G401.6 (cell line): ENCODE data around the gene NECAB2.

Experiments
- FAIRE-seq: peaks from 2 replicates; lab custom pipeline; 2012; peaks lifted over from hg19 to GRCh38; lab: Jason Lieb, UNC

The NECAB2 gene

DNA sequence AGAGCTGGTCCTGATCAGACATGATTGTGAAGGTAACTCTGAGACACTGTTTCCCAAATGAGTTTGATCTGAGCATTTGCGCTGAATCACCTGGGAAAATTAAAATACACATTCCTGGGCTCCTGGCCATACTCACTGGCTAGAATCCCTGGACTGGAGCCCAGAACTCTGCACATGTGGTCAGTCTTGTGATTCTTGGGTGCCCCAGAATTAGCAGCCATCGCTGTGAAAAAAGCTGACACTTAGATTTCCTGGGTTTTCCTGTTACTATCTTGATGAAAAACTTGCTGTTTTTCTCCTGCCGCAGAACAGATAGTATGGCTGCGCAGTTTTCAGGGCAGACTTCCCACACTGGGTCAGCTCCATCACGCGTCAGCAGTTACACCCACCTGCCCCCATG is 24.6 kb downstream of the NECAB2 start:
- FAIRE-seq = no peak

- no peak for FAIRE-seq
These were observed 26.0 kb downstream of the NECAB2 start for GRCh38 chr16:83994087-83994486.

GRCh38 chr16:83994703-83995102 is 26.7 kb downstream of the NECAB2 start:
- FAIRE-seq = no peak

DNA sequence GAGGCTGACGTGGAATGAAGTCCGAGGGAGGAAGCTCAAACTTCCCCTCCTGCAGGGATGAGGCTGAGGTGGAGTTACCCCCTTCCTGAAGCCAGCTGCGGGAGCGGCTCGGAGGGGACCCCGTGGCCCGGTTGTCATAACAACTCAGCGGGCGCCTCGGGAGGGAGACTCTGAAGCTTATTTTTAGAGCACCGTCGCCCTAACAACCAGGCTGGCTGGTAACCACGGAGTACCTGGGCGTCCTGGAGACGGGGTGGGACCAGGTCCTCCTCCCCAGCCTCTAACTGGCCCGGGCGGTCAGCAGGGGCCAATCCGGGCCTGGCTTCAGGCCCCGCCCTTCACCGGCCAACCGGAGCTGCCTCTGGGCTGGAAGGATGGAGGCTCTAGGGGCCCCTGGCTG is 27.7 kb downstream of the NECAB2 start:
- FAIRE-seq = no peak

DNA sequence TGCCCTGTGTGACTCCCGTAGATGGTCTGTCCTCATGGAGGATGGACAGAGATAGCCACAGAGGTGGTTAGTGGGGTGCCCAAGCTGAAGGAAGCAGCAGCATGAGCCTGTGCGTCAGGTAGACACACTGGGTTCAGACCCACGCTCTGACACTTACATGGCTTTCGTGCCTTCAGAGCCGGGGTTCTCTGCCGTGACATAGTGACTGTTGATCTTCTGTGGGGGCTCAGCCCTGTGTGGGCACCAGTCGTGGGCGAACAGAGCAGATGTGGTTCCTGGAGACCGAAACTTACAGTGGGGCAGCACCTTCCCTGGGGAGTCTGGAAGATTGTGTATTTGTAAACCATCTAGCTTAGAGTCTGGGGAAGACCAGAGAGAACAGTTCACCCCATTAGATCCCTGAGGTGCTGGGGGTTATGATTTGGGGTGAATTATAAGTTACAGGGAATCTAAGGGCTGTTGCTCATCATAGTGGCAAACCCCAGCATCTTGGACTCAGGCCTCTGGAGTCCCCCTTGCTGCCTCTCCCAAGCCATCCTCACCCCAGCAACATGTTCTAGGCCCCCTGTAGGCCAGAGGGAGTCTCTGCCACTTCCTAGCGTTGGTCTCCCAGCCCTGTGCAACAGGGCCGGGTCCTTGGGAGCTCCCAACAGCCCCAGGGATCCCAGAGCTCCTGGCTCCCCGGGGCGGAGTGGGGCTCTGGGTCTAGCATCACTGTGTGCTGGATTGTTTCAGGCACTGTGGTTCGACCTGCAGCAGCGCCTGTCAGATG is 28.6 kb downstream of the NECAB2 start:
- FAIRE-seq = no peak

GRCh38 chr16:83998091-83998490 is 30.0 kb downstream of the NECAB2 start:
- FAIRE-seq = no peak

GRCh38 chr16:84000989-84001642 is 33.1 kb downstream of the NECAB2 start:
- FAIRE-seq = no peak

DNA sequence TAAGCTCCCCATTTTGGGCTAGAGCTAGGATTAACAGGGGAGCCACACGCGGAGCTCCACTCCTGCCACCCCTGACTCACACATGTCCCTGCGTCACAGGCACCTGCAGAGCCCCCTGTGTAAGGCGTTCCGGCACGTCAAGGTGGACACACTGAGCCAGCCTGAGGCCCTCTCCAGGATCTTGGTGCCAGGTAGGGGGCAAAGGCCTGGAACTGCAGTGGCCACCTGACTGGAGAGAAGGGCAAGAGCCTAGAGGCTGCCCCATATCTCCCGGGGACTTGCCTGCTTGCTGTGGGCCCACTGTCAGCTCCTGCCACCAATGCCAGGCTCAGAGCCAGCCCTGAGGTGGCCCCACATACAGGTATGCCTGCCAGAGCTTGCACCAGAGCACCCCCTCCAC is 33.7 kb downstream of the NECAB2 start:
- FAIRE-seq = no peak

DNA sequence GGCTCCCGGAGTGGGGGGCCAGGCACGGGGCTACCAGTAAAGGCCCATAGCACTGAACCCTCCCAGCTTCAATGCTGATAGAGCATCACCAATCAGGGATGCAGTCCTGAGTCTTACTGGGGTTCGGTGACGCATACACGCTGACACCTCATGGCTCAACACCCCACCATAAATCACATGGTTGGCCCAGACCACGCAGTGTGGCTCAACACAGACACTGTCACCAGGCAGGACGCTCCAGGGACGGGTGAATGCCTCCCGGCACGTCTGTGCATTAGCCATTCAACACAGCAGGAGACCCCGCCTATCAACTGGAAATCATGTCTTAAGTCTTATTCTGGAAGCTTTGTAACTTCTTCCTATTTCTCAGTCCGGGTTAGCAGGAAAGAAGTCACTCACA is 35.0 kb downstream of the NECAB2 start:
- FAIRE-seq = no peak

DNA sequence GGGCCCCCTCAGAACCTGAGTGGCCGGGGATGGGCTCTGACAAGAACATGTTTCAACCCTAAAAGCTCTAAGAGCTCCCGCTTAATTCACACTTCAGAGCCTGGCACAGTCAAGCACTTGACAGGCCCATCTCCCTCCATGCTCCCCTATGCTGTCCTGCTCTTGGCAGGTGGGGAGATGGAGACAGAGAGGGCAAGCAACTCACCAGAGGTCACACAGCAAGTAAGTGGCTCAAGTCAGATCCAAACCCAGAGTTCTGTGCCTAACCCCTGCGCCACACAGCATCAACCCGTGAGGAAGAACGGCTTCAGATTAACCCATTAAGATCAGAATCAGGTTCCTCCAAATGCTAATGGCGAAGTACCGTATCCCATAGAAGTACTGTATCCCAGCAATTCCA is 36.4 kb downstream of the NECAB2 start:
- FAIRE-seq = no peak

DNA sequence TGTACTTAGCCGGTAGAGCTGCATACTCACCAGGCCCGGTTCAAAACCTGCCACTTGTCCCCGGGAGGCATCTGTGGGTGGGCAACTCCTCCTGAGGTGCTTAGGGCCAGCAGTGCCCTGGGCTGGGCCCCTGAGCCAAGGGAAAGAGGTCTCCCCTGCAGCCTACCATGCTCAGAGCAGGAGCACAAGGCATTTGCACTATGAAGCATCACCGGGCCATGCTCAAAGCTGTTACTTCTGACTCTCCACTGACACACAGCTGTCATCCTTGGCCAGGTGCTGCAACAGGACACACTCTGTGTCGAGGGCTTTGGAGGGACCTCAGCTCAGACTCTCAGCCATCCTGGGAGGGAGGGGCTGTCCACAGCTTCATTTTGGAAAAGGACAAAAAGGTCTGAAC is 37.3 kb downstream of the NECAB2 start:
- no peak for FAIRE-seq

DNA sequence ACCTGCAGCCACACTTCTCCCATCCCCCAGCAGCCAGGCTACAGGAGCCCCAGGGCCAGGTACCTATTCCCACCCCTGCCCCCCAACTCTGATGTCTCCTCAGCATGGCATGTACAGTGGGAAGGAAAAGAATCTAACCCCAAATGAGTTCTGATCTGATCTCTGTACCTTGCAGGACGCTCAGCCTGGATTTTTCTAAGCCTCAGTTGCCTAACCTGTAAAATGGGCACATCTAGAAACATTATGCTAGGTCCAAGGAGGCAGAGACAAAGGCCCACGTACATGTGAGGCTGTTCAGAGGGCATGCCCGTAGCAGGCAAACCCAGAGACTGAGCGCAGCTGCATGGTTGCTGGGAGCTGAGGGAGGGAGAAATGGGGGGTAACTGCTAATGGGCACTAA is 39.5 kb downstream of the NECAB2 start:
- FAIRE-seq = no peak

GRCh38 chr16:84007965-84008364 is 39.9 kb downstream of the NECAB2 start:
- FAIRE-seq = no peak

DNA sequence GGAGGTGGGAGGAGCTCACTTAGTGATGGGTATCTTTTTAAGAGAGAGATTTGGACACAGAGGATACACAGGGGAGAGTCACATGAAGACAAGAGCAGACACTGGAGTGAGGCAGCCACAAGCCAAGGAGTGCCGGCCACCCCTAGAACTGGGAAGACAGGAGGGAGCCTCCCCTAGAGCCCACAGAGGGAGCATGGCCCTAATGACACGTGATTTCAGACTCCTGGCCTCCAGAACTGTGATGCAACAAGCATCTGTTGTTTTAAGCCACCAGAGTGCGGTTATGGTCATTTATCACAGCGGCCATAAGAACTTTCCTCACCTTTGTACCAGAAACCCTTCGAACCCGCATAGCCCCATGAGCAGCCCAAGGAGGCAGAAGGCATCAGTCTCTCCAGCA is 41.2 kb downstream of the NECAB2 start:
- FAIRE-seq = no peak

GRCh38 chr16:84013787-84014569 is 45.9 kb downstream of the NECAB2 start:
- peak; percentile 76 for FAIRE-seq

GRCh38 chr16:84014570-84015327 is 46.7 kb downstream of the NECAB2 start:
- FAIRE-seq = no peak

- no peak for FAIRE-seq
These were observed 47.4 kb downstream of the NECAB2 start for GRCh38 chr16:84015399-84015798.

- FAIRE-seq = no peak
These were observed 48.4 kb downstream of the NECAB2 start for GRCh38 chr16:84016477-84016876.

DNA sequence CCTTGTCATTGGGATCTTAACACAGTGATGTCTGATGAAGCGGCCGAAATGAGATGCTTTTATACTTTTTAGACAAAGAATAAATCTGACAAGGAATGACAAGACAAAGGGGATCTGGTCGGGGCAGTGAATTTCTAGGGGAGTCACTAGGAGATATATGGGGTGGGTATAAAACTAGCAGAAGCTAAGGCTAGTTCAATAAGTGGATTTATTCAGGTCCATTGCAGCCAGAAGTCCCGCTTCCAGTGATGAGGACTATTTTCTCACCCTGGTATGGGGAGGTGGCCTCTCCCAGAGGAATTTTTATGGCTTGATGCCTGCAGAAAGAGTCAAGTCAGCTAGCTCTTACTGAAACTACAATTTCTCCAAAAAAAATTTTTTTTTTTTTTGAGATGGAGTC is 50.7 kb downstream of the NECAB2 start:
- FAIRE-seq = no peak

DNA sequence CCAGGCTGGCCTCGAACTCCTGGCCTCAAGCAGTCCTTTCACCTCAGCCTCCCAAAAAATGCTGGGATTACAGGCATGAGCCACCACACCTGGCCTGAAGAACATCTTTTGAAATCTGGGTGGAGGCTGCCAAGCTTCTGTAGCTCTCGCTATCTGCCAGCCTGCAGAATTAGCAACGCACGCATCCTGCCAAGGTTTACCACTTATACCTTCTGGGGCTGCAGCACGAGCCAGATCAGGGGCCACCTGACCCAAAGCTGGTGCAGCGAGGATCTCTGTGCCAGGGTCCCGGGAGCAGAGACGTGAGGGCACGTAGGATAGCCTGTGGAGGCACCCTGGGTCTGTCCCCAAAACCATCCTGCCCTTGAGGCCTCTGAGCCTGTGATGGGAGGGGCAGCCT is 52.3 kb downstream of the NECAB2 start:
- no peak for FAIRE-seq

DNA sequence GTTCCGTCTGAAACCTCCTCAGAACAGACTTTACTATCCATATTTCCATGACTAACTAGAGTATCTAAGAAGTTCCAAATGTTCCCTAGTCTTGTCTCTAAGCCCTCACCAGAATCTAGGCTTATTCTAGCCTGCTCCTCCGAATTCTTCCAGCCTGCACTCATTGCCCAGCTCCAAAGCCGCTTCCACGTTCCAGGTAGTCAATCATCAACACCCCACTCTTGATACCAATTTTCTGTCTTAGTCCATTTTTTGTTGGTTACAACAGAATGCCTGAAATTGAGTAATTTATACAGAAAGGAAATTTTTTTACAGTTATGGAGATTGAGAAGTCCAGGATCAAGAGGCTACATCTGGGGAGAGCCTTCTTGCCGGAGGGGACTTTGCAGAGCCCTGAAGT is 53.4 kb downstream of the NECAB2 start:
- no peak for FAIRE-seq

DNA sequence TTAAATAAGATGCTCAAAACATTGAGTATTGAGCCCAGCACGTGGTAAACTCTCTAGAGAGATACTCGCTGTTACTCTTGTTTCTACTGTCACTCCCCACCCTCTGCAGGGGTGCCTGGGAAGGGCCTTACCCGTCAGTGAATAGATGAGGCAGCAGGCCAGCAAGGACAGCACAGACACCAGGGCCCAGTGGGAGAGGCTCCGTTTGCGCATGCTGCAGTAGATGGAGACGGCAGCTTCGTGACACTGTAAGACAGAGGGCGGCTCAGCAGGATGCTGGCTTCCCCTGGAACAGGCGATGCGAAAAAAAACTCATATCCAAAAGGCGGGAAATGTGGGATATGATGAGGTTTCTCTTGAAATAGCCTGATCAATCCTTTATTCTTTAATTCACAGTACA is 54.6 kb downstream of the NECAB2 start:
- FAIRE-seq = no peak

- no peak for FAIRE-seq
These were observed 56.8 kb downstream of the NECAB2 start for GRCh38 chr16:84024854-84025253.
